DOHH2 (cell line): ENCODE measurements around the gene SLAMF1.

ENCODE experiments used
- CTCF ChIP-seq: fragments of 200-600 bp; sonication (generic); IDR thresholded peaks from one replicate; pipeline ENCODE4 v1.5.1; 2014; ENCODE audit warnings: antibody characterized with exemption, mild to moderate bottlenecking, low read depth, low read length; ENCODE audit not compliant: poor library complexity, severe bottlenecking
- EZH2phosphoT487 ChIP-seq: fragments of 200-600 bp; sonication (generic); IDR thresholded peaks from 2 replicates; pipeline ENCODE4 v1.6.1; 2017; ENCODE audit warnings: borderline replicate concordance, mild to moderate bottlenecking, antibody characterized with exemption, low read length, moderate library complexity, mixed read lengths

GRCh38 chr1:160608057-160608456, 38.8 kb downstream of the SLAMF1 start:
- no peak for TF ChIP-seq CTCF
- no peak for TF ChIP-seq EZH2phosphoT487
